ENCODE measurements around the gene TMEM19.

- TF ChIP-seq CTCF (IDR thresholded peaks at IDR 0.05) (no peak), POLR2A (IDR thresholded peaks at IDR 0.05) (no peak)
Measured at GRCh38 chr12:71639341-71639760, 46.5 kb upstream of the TMEM19 start.
